HG03064 (cell line): ENCODE measurements around the gene TMEFF2.

ENCODE experiments used
- ATAC-seq: cut with Tn5 transposase; IDR thresholded peaks from one replicate; pipeline ENCODE4 v1.9.1; 2021; ENCODE audit warnings: low read depth; ENCODE audit not compliant: unreplicated experiment

TMEFF2 gene

DNA sequence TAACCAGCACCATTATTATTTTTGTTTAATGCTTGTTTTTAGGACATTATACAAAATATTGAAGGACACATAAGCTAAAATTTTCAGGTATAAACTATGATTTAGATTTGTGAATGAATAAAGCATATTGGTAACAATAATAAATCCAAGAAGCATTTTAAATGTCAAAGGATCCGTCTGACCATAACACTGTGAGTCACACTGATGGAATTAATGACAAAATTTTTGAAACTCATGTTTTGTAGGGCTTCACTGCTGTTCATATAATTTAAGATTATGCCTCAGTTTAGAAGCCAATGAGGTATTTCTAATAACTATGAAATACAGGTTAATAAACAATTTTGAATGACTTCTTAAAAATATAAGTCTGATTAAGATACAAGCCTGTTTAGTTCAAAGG lies 124.6 kb downstream of the TMEFF2 start:
- no peak for ATAC-seq

- ATAC-seq: no peak
Measured at GRCh38 chr2:192069417-192069816, 125.3 kb downstream of the TMEFF2 start.

- no peak for ATAC-seq
Measured at GRCh38 chr2:192068966-192069365, 125.8 kb downstream of the TMEFF2 start.

GRCh38 chr2:192067631-192068030 lies 127.1 kb downstream of the TMEFF2 start:
- no peak for ATAC-seq

DNA sequence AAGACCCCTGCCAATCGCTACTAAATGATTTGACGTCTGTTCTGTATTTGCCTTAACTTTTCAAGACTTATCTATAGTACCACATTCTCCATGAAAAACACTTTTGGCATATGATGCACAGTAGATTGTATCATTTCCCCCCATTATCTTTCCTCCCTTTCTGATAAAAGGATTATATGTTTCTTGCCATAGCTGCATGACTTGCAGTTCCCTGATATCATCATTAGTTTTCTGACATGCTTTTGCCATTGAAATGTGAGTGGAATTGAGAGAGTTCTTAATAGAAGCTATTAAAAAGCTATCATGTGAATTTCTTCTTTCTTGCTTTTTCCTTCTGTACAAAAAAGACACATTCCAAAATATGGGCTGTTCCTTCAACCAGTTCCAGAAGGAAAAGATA lies 130.3 kb downstream of the TMEFF2 start:
- no peak for ATAC-seq

GRCh38 chr2:192060161-192060560 lies 134.6 kb downstream of the TMEFF2 start:
- no peak for ATAC-seq

- ATAC-seq: no peak
Measured at GRCh38 chr2:192059266-192059665, 135.5 kb downstream of the TMEFF2 start.

GRCh38 chr2:192053921-192054320 lies 140.8 kb downstream of the TMEFF2 start:
- ATAC-seq: no peak

- ATAC-seq: no peak
Measured at GRCh38 chr2:192051533-192051932, 143.2 kb downstream of the TMEFF2 start.

- ATAC-seq: no peak
Measured at GRCh38 chr2:192049362-192049761, 145.4 kb downstream of the TMEFF2 start.

DNA sequence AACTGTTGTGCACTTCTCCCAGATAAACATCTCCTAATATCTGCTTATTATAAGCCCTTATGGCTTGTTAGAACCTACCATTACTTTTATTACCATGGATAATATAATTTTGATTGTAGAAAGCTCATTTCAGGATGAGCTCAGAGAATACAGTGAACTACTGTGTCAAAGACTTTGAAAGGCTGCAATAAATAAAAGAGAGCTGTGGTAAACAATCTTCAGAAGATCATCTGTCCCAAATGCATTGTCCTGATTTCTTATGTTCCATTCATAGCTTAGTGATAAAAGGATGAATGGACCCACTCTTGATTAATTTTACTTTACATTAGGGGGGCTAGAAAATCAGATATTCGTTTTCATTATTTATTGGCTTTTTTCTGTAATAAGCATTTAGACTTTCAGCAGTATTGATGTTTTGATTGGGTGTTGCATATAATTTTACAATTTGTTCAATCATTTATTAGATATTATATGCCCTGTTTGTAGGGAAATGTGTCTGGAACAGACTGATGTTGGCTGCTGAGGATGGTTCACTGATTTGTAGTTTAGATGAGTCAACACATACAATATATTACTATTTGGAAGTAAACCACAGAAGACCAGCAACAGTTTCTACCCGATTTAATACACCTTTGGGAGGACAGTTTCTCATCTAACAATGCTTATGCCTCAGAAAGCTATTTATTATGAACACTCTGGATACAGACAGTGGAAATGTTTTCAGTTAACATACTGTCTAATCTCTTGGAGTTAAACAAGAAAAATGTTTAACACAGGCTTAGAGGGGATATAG lies 147.2 kb downstream of the TMEFF2 start:
- ATAC-seq: no peak

DNA sequence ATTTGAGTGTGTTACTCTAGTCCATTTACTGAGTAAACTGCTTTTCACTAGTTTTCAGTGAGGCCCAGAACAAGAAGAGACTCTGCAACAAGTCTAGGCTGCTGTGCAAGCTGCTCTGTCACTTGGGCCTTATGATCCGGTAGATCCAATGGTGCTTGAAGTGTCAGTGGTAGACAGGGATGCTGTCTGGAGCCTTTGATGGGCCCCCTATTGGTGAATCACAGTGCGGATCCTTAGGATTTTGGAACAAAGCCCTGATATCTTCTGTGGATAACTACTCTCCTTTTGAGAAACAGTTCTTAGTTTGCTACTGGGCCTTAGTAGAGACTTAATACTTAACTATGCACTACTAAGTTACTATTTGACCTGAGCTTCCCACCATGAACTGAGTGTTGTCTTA lies 150.2 kb downstream of the TMEFF2 start:
- no peak for ATAC-seq

DNA sequence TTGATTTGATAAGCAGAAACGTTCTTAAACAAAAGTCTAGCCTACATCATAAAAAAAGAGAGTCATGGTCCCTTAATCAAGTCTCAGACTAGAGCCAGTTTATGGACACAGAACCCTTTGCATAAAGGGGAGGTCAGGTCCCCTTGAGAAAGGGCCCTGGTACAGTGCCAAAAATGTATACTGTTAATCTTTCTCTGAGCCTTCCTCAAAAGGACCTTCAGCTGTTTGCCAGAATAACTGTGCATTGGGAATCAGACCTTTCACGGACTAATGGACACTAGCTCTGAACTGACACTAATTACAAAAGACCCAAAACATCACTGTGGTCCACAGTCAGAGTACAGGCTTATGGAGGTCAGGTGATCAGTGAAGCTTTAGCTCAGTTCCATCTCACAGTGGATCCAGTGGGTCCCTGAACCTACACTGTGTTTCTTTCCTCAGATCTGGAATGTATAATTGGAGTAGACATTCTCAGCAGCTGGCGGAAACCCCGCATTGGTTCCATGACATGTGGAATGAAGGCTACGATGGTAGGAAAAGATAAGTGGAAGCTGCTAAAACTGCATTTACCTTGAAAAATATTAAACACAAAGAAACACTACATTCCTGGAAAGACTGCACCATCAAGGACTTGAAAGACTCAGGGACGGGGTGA lies 151.4 kb downstream of the TMEFF2 start:
- no peak for ATAC-seq

DNA sequence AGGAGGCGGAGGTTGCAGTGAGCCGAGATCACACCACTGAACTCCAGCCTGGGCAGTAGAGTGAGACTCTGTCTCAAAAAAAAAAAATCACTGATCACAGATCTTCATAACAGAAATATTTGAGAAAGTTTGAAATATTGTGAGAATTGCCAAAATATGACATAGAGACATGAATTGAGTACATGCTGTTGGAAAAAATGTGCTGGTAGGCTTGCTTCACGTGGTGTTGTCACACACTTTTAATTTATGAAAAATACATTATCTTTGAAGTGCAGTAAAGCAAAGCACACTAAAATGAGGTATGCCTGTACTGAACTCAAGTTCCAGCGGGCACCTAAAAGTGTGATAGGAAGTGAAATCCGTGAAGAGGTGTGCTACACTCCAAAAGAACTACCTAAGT lies 152.6 kb downstream of the TMEFF2 start:
- no peak for ATAC-seq

DNA sequence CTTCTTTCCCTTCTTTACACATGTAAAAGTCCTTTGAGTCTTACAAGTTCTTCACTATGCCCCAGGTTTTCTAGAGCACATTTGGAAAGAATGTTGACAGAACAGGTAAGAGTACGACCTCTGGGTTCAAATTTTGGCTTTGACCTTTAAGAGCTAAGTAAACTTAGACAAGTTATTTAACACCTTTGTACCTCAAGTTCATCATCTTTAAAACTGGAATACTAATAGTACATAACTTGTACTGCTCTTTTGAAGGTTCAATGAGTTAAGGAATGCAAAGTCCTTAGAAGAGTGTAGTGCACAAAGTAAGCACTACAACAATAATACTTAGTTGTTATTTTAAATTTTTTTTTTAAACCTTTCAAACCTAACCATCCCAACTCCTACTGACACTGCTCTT lies 156.6 kb downstream of the TMEFF2 start:
- no peak for ATAC-seq

DNA sequence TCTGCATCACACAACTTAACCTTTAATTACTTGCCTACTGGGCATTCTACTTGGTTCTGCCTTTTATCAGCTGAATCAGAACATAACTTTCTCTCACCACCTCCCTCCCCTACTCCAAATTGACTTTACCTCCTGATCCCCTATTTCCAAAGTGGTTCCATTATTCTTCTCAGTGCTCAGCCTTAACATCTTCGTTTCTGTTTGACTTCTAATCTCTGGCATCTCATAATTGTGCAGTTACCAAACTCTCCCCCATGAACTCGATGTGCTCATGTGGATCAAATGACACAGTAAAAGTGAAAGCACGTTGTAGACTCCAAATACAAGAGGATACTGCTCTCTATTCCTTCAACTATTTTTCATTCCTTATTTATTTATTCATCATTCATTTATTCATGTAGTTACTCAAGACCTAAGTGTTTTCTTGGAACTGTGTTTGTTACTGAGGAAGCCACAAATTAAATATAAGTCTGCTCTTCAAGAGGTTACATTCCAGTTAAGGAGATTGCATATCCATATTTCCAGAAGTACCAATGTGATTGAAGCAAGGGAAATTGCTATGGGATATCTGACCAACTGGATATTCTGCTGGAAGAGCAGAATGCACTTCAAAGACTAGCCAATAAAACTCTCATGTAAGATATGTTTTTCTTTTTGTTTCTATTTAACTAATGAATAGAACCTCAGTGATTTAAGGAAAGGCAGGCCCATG lies 158.8 kb downstream of the TMEFF2 start:
- no peak for ATAC-seq

- no peak for ATAC-seq
Measured at GRCh38 chr2:192030856-192031255, 163.9 kb downstream of the TMEFF2 start.

- no peak for ATAC-seq
Measured at GRCh38 chr2:192030289-192030688, 164.4 kb downstream of the TMEFF2 start.

GRCh38 chr2:192029089-192029488 lies 165.6 kb downstream of the TMEFF2 start:
- no peak for ATAC-seq

DNA sequence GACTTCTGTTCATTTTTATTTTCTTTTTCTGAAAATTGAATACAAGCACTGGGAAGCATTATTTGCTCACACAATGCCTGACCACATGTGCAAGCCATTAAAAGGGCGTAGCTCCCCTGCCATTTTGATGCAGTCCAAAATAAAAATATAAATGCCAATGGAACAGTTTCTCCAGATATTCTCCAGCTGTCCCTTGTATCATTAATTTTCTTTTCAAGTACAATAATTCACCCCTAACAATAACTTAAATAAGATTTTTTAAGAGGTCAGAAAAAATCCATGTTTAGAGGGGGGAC lies 168.0 kb downstream of the TMEFF2 start:
- ATAC-seq: no peak

DNA sequence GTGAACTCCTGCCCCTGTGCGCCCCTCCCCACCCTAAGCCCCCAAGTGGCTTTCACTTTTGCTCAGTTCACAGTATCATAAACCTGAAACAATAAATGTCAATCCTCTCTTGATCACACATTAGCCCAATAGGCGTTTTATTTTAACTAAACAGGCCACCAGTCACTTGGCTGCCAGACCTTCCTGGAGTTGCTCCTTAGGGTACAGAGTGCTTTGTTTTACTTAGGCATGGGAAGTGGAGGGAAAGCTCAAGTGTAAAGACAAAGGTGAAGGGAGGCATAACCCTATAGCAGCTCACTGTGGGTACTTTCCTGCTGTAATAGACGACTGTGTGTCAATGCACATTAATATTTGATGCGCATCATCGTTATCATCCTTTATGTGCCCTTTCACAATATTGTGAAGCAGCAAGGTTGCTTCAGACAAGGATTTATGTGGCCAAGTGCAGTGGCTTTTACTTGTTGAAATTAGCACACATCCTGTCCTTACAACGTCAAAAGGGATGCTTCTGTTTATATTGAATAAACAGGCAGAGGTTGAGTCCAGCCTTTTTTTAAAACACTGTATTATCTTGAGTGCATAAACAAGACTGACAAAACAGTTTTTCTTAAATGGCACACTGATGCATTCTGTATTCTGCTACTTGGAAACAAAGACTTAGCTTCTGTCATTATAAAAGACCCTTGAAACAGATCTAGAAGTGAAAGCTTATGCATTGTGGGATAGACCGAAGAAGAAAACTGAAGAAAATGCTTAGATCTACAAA lies 168.5 kb downstream of the TMEFF2 start:
- no peak for ATAC-seq
